Gastrocnemius medialis (tissue), 4 donors: ENCODE results near the gene SIGLEC11. TPM values are rescaled to one million over a fixed set of nuclear protein-coding genes. Genes with fewer than 3 reads are reported as not detected.

Source experiments
- ATAC-seq, 2 donors: fragments of 150-250 bp; one replicate each; pipeline ENCODE4 v1.9.1; 2016
- DNase-seq, 2 donors: peaks; one replicate each; pipeline ENCODE4 v3.0.0-alpha.2; 2019
- H3K27ac ChIP-seq, 4 donors: fragments of 200-600 bp; sonication (generic); 1 replicate in 1 of 4; 2 replicates in 3 of 4; pipeline ENCODE4 v1.5.1; 2016 to 2018; ENCODE audit warnings: mild to moderate bottlenecking in 2 of 4, moderate library complexity in 1 of 4
- H3K27me3 ChIP-seq, 3 donors: fragments of 200-600 bp; sonication (generic) in 2 of 3; 1 replicate in 1 of 3; 2 replicates in 2 of 3; pipeline versions ENCODE4 v1.5.1 to v1.6.0; 2016 to 2019; ENCODE audit warnings: mild to moderate bottlenecking in 1 of 3, moderate library complexity in 1 of 3
- H3K36me3 ChIP-seq, 2 donors: fragments of 200-600 bp; sonication (generic) in 1 of 2; one replicate each; pipeline ENCODE4 v1.5.1; 2017 to 2018
- H3K4me1 ChIP-seq, 2 donors: fragments of 200-600 bp; sonication (generic) in 1 of 2; one replicate each; pipeline ENCODE4 v1.5.1; 2016 to 2017; ENCODE audit warnings: mild to moderate bottlenecking in 2 of 2
- H3K4me3 ChIP-seq, 4 donors: fragments of 200-600 bp; sonication (generic) in 3 of 4; 1 replicate in 1 of 4; 2 replicates in 3 of 4; pipeline ENCODE4 v1.5.1; 2016 to 2019; ENCODE audit warnings: mild to moderate bottlenecking in 2 of 4
- H3K9me3 ChIP-seq, 3 donors: fragments of 200-600 bp; sonication (generic) in 2 of 3; 1 replicate in 1 of 3; 2 replicates in 2 of 3; pipeline ENCODE4 v1.5.1; 2016 to 2019
- CTCF ChIP-seq, 5 experiments: fragments of 450-650 bp in 3 of 5; fragments of 200-600 bp in 2 of 5; sonication (generic) in 2 of 5; IDR thresholded peaks in 4 of 5; conservative IDR thresholded peaks in 1 of 5; 1 replicate in 4 of 5; 2 replicates in 1 of 5; pipeline ENCODE4 v1.5.1; 2016 to 2019; ENCODE audit warnings: antibody characterized with exemption in 5 of 5, mild to moderate bottlenecking in 3 of 5, moderate library complexity in 3 of 5
- POLR2A ChIP-seq, 2 donors: fragments of 450-650 bp; IDR thresholded peaks; one replicate each; pipeline ENCODE4 v1.6.1; 2017; ENCODE audit warnings: antibody characterized with exemption in 2 of 2, mild to moderate bottlenecking in 2 of 2, moderate library complexity in 2 of 2
- in situ Hi-C, 4 donors: fragments of 200-750 bp; cut with MboI; loops; one replicate each; pipeline versions ENCODE4 v1.15.0 to v1.8.0; 2017; ENCODE audit warnings: low sequenced_read_pairs in 4 of 4
- intact Hi-C: fragments of 100-400 bp; cut with DNase I; formaldehyde crosslinking; loops from one replicate; pipeline ENCODE4 v1.15.1; 2023; ENCODE audit warnings: low total_unique reads
- total RNA-seq, 4 donors: library from RNA; depleted of rRNA; stranded (reverse); fragments of >200 nt; gene quantifications; one replicate each; pipeline versions ENCODE4 v1.1.0 to v1.2.3, GENCODE V29; 2016

The SIGLEC11 gene
- total RNA-seq, 4 donors from 2014 or later, result 0.15 to 0.42 (median 0.25) TPM; not detected in 1

GRCh38 chr19:49920624-49921363 lies 40.2 kb downstream of the SIGLEC11 start:
- intact Hi-C loops, result no loop called here
- peaks cover 9 to 10% of the 10 kb centered on the region in 2 donors for H3K4me1 ChIP-seq
- no peak overlapping the region for H3K27ac ChIP-seq
- H3K4me3 ChIP-seq, result no peak overlapping the region
- no peaks in the 10 kb centered on the region for H3K27me3 ChIP-seq
- in situ Hi-C loops, result no loop called here
- H3K36me3 ChIP-seq, result peaks cover 0 to 16% of the 10 kb centered on the region in 2 donors
- no peaks in the 10 kb centered on the region for H3K9me3 ChIP-seq
- TF ChIP-seq CTCF (IDR thresholded peaks at IDR 0.05 in 4 of 5, conservative IDR thresholded peaks at IDR 0.05 in 1 of 5), result no peak
- no peak for TF ChIP-seq POLR2A (IDR thresholded peaks at IDR 0.05)
- ATAC-seq (no peak), DNase-seq (no peak)

GRCh38 chr19:49918089-49918488 lies 42.9 kb downstream of the SIGLEC11 start:
- TF ChIP-seq POLR2A (IDR thresholded peaks at IDR 0.05), result no peak
- in situ Hi-C loops, result no loop called here
- intact Hi-C loops, result no loop called here
- Histone ChIP-seq H3K27ac (peak overlapping the region in 1 of 4 donors; percentile 18), H3K4me3 (no peak overlapping the region), H3K9me3 (no peaks in the 10 kb centered on the region), H3K27me3 (no peaks in the 10 kb centered on the region), H3K36me3 (peaks cover 0 to 13% of the 10 kb centered on the region in 2 donors), H3K4me1 (no peaks in the 10 kb centered on the region)
- ATAC-seq (no peak), DNase-seq (no peak)

- peak in 1 of 2 donors; percentile 39 for DNase-seq
- in situ Hi-C loops, result no loop called here
- intact Hi-C loops, result no loop called here
- peak overlapping the region in 1 of 4 donors; percentile 18 for H3K27ac ChIP-seq
- H3K9me3 ChIP-seq, result no peaks in the 10 kb centered on the region
- H3K36me3 ChIP-seq, result peaks cover 0 to 20% of the 10 kb centered on the region in 2 donors
- ATAC-seq, result peak in 1 of 2 donors; percentile 33
- H3K4me1 ChIP-seq, result no peaks in the 10 kb centered on the region
- no peaks in the 10 kb centered on the region for H3K27me3 ChIP-seq
- no peak for TF ChIP-seq POLR2A (IDR thresholded peaks at IDR 0.05)
- no peak for TF ChIP-seq CTCF (IDR thresholded peaks at IDR 0.05 in 4 of 5, conservative IDR thresholded peaks at IDR 0.05 in 1 of 5)
- no peak overlapping the region for H3K4me3 ChIP-seq
Observed at GRCh38 chr19:49916839-49917733, 43.9 kb downstream of the SIGLEC11 start.

DNA sequence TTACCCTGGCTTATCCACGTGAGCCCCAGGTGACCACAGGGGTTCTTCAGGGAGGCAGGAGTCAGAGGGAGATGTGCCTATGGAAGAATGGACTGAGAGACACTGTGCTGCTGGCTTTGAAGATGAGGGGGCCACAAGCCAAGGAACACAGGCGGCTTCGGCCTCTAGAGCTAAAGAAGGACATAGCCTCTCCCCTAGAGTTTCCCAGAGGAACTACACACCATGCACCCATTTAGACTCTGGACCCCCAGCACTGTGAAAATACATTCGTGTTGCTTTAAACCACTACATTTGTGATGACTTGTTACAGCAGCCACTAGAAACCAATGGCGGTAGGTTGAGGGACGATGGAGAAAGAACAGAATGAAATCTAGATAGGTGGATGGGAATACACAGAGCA lies 45.7 kb downstream of the SIGLEC11 start:
- H3K4me3 ChIP-seq, result no peak overlapping the region
- in situ Hi-C loops, result no loop called here
- H3K36me3 ChIP-seq, result peaks cover 0 to 20% of the 10 kb centered on the region in 2 donors
- ATAC-seq (no peak), DNase-seq (no peak)
- TF ChIP-seq POLR2A (IDR thresholded peaks at IDR 0.05) (no peak), CTCF (IDR thresholded peaks at IDR 0.05 in 4 of 5, conservative IDR thresholded peaks at IDR 0.05 in 1 of 5) (no peak)
- intact Hi-C loops, result no loop called here
- no peak overlapping the region for H3K27ac ChIP-seq
- H3K27me3 ChIP-seq, result no peaks in the 10 kb centered on the region
- peaks cover 0 to 4% of the 10 kb centered on the region in 2 donors for H3K4me1 ChIP-seq
- H3K9me3 ChIP-seq, result no peaks in the 10 kb centered on the region

DNA sequence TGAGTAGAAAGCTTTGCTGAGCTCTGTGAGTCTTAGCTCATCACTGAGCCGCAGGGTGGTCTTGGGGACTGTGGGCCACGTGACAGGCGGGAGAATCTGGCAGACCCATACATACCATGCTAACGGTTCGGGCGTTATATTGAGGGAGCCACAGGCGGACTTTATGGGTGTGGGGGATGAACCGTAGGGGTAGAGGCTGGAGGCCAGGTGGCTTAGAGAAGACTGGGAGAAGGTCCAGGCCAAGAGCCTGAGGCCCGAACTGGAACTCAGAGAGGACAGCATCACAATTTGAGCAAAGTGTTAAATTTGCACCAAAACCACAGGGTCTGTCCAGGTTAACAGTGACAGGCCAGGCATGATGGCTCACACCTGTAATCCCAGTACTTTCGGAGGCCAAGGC lies 47.3 kb downstream of the SIGLEC11 start:
- ATAC-seq, result no peak
- DNase-seq, result no peak
- H3K4me1 ChIP-seq, result peaks cover 0 to 4% of the 10 kb centered on the region in 2 donors
- H3K27me3 ChIP-seq, result no peaks in the 10 kb centered on the region
- H3K27ac ChIP-seq, result no peak overlapping the region
- no peaks in the 10 kb centered on the region for H3K9me3 ChIP-seq
- in situ Hi-C loops (no loop called here), intact Hi-C loops (no loop called here)
- peaks cover 0 to 29% of the 10 kb centered on the region in 2 donors for H3K36me3 ChIP-seq
- no peak overlapping the region for H3K4me3 ChIP-seq
- TF ChIP-seq POLR2A (IDR thresholded peaks at IDR 0.05) (no peak), CTCF (IDR thresholded peaks at IDR 0.05 in 4 of 5, conservative IDR thresholded peaks at IDR 0.05 in 1 of 5) (no peak)
